ENCODE results near the gene LRRC39.

Gene LRRC39

DNA sequence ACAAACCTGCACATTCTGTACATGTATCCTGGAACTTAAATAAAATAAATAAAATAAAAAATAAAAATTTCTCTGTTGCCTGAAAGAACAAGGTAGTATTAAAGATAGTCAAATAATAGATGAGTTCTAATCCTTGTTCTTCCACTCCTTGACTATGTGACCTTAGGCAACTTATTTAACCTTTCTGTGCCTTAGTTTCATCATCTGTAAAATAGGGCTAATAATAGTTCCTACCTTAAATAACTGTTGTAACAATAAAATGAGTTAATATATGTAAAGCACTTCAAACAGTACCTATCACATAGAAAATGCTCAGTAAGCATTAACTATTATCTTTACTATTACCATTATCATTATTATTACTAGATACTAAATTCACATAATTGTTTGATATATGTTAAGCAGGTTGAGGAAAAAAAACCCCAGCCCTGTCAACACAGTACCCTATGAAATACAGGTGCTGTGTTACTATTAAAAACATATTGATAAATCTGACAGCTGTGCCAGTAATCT lies 68.4 kb downstream of the LRRC39 start:
- no peak for DNase-seq (ENCODE audit: extremely low read depth, low read depth)
- TF ChIP-seq, protein P1, sequence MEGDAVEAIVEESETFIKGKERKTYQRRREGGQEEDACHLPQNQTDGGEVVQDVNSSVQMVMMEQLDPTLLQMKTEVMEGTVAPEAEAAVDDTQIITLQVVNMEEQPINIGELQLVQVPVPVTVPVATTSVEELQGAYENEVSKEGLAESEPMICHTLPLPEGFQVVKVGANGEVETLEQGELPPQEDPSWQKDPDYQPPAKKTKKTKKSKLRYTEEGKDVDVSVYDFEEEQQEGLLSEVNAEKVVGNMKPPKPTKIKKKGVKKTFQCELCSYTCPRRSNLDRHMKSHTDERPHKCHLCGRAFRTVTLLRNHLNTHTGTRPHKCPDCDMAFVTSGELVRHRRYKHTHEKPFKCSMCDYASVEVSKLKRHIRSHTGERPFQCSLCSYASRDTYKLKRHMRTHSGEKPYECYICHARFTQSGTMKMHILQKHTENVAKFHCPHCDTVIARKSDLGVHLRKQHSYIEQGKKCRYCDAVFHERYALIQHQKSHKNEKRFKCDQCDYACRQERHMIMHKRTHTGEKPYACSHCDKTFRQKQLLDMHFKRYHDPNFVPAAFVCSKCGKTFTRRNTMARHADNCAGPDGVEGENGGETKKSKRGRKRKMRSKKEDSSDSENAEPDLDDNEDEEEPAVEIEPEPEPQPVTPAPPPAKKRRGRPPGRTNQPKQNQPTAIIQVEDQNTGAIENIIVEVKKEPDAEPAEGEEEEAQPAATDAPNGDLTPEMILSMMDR (IDR thresholded peaks at IDR 0.05; ENCODE audit: low read depth, low read length): no peak

DNA sequence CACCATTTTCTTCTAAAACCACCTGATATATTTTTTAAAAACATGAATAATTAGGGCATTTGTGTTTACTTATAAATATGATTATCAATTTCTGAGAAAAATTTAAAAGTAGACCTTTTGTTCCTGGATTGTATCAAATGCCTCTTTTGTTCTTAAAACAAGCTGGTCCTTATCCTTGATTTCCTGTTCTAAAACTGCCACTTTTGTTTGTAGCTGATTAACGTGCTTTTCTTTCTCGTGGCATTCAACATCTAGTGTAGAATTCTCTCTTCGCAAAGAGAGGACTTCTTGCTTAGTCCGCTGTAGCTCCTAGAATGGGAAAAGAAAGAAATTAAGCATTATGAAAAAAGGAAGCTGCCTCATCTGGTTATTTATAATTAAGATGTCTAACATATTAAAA lies 70.4 kb downstream of the LRRC39 start:
- TF ChIP-seq, protein P1 (IDR thresholded peaks at IDR 0.05; ENCODE audit: low read depth, low read length): no peak
- DNase-seq (ENCODE audit: extremely low read depth, low read depth): no peak

DNA sequence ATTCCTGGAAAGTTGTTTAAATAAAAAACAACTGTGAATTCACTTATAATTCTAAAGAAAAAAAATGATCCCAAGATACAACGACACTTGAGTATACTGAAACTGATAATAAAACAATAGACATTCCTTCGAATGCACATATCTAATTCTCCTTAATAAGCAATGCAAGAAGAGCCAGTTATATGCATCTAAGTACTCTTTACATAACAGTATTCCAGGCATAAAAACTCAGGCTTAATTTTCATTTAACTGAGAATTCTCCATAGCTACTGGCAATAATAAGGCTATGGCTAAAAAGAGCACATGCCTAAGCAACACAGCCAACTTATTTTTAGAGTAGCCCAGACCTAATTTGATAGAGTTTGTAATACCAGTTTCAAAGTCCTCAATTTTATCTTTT lies 76.5 kb downstream of the LRRC39 start:
- TF ChIP-seq, protein P1 (IDR thresholded peaks at IDR 0.05; ENCODE audit: low read depth, low read length): no peak
- no peak for DNase-seq (ENCODE audit: extremely low read depth, low read depth)

DNA sequence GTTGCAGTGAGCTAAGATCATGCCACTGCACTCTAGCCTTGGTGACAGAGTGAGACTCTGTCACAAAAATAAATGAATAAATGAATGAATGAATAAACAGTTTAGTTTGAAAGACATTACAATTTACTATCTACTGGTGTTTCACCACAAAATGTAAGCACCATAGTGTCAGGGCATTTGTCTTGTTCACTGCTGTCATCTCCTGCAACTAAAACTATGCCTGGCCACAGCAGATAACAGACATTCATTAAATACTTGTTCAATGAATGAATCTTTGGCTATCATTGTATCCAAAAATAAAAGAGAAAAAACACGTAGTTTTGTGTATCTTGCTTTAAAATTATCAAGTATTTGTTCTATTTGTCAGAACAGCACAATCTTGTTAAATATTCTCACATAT lies 77.9 kb downstream of the LRRC39 start:
- TF ChIP-seq, protein P1 (IDR thresholded peaks at IDR 0.05; ENCODE audit: low read depth, low read length): no peak
- no peak for DNase-seq (ENCODE audit: extremely low read depth, low read depth)
